ENCODE results near the gene ARHGEF17.

ARHGEF17 gene

DNA sequence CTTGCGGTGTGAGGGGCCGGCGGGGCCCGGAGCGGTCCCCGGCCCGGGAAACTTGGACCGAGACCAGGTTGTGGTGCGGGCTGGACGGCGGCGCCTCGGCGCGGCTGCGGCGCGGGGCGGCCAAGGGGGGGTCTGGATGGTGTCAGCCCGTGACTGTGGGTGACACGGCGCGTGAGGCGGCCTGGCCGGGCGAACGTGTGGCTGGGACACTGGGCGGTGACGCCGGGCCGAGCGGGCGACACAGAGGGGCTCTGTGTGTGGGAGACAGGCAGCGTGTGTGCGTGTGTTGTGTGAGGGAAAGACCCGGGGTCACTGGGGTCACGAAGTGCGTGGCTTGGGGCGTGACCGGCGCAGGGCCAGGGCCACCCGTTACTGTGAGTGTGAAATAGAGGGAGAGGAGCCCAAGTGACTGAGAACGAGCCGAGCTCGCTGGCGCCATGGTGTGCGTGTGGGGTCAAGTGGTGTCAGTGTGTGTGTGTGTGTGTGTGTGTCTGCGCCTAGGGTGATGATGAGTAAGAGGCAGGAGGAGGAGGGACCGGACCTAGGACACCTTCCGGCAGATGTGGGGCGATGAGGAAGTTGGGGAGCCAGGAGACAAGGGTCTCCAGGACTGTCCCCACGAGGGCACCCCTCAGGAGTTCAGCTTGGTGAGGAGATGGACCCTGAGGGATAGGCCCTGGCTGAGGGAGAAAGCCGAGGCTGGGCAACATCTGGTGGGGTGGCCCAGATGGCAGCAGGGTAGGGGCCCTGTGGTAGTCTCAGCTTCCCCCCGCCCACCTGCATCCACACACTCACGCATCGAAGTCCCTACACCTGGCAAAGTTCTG, 68.9 kb downstream of the ARHGEF17 start:
- peak in 1 of 3 donors; percentile 38 for DNase-seq (ENCODE audit: low read depth in 3 of 3, low spot score in 1 of 3)

DNA sequence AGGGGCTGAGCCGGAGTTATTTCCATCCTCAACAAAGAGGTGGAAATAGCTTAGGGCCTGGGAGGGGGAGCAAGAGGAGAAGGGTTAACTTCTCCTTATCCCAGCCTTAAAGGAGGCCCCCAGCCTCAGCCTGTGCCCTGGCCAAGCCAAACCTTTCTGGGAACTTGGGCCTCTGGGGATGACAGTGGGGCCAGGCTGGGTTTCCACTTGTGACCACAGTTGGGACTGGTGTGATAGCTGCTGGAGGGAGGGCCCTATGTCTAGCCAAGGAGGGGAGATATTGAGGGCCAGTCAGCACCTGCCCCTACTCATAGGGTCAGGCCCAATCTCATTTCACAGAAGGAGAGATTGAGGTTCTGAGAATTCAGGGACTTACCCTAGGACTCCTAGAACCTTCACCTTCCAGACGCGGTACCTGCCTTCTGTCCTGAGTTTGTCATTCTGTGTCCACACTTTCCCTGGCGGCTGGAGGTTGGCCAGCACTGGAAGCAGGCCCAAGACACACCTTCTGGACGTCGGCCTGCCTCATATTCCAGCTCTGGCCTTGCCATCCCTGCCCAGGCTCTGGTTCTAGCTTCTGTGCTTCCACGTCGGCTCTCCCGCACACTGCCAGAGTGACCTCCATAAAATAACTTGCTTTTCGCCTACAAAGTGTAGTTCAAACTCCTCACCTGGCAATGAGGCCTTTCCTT, 71.3 kb downstream of the ARHGEF17 start:
- no peak for DNase-seq (ENCODE audit: low read depth in 3 of 3, low spot score in 1 of 3)

DNA sequence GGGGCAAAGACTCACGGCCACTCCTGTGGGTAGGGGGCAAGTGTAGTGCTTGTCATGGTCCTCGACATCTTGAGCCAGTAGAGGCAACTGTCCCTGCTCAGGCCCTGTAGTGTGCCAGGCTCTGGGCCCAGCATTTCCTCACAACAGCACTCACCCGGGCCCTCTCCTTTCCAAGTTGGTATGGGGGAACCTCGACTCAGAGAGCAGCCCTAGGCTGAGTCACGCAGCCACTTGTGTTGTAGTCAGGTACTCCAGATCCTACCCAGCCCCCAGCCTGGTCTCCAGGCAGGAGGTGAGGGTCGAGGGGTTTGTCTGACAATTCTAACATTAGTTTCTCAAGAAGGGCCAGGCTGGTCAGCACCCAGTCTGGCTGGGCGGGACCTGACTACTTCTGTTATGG, 72.3 kb downstream of the ARHGEF17 start:
- DNase-seq (ENCODE audit: low read depth in 3 of 3, low spot score in 1 of 3) = no peak

DNA sequence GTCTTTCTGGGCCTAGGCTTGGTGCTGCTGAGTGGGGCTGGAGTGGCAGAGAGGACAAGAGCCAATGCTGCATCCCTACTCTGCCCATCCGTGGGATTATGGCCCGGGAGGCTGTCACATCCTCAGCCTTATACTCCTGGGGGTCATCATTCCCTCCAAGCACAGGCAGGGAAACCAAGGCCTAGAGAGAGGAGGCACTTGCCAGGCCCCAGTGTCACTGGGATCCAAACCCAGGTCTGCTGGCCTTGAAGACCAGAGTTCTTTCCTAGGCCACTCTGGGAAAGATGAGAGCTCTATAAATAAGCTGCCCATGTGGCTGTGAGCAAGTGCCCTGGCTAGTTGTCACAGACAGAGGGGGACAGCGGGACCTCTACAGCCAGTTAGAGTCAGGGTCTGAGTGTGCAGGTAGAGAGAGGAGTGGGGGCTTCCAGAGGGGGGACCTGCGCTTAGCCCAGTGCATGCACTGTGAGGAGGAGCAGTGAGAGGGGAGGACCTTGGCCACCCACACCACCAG, 72.9 kb downstream of the ARHGEF17 start:
- DNase-seq (ENCODE audit: low read depth in 3 of 3, low spot score in 1 of 3) = no peak

DNA sequence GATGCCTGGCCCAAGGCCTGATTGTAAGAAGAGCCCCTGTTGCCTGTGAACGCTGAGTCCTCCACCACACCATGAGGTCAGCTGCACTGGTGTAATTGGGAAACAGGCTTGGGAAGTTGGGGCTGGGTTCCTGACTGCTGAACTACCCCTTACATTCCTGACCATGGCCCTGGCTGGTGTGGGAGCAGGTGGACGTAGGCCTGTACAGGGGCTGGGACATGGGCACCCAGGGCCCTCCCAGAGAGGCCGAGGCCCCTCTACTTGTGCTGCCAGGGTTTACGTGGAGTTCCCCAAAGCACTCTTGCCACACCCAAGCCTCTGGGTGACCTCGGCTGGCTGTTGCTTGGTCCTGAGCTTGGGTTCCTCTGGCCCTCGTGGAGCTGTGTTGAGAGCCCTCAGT, 73.5 kb downstream of the ARHGEF17 start:
- no peak for DNase-seq (ENCODE audit: low read depth in 3 of 3, low spot score in 1 of 3)

DNA sequence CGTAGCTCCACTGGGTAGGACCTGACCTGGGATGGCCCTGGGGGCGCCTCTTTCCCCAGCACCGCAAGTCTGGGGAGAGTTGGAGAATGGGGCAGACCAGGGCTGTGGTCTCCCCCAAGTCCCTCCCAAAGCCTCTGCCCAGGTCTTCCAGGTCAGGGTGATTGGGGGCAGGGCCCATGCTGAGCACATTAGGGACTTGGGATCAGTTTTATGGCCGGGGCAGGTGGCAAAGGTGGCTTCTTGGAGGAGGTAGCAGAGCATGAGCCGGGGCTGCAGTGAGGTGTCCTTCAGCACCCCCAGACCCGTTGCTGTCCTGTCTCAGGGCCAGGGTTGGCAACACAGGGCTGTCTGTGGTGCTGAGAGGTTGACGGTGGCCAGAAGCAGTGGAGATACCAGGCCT, 74.1 kb downstream of the ARHGEF17 start:
- DNase-seq (ENCODE audit: low read depth in 3 of 3, low spot score in 1 of 3) = no peak

DNA sequence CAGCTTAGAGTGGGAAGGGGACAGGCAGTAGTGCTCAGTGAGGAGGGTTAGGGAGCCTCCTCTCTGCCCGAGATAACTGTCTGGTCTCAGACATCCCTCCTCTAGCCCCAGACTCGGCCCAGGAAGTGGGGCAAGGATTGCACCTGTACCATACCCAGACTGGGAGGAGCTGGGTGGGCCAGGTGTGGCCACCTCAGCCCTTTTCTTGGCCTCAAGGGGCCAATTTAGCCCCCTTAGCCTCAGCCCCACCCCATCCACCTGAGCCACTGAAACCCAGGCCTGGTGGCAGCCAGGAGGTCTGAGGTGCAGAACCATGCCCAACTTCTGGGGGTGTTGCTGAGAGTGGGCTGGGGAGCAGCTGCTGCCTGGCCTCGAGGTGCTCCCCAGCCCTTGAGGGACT, 74.7 kb downstream of the ARHGEF17 start:
- no peak for DNase-seq (ENCODE audit: low read depth in 3 of 3, low spot score in 1 of 3)

DNA sequence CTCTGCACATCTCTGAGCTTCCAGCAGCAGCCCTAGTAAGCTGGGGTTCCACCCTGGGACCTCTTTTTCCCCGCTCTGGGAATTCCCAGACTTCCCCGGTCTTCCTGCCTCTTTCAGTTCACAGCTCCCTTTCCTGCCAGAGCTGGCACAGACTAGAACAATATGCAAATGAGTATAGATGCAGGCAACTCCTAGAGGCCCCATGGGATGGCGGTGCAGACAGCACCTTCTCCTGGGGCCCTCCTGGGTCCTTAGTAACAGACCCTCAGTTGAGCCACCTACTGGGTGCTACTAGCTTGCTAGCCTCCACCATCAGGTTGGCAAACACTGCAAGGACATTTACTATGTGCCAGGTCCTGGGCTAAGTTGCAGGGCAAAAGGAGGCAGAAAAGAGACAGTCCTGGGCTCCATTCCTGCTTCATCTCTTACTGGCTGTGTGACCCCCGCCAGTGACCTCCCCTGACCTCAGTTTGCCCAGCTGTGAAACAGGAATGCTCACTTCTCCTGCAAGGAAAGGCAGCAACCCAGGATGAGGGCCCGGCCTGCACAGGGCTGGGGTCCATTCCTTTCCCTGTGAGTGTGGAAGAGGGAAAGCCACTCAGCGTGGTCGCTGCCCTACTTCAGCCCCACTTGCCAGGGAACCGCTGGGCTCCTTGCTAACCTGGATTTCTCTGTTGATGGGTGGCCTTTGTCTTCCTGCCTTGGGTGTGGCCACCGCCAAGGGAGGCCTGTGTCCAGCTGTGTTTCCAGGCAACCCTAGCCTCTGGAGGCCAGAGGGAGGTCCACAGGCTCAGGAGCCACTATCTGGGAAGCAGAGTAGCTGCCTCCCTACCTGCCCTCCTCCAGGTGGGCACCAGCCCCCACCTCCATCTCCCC, 75.4 kb downstream of the ARHGEF17 start:
- DNase-seq (ENCODE audit: low read depth in 3 of 3, low spot score in 1 of 3) = no peak

DNA sequence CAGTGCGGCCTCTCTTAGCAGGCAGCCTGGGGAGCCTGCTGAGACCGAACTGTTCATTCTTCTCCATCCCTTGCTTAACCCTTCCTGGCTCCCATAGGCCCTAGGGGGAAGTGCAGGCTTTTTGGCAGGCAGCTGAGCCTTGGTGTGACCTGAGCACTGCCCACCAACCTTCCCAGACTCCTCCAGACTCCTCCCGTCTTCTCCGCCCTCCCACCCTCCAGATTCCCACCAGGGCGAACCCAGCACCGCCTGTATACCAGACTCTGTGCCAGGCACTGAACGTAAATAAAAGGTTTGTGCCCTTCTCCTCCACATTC, 76.0 kb downstream of the ARHGEF17 start:
- no peak for DNase-seq (ENCODE audit: low read depth in 3 of 3, low spot score in 1 of 3)

DNA sequence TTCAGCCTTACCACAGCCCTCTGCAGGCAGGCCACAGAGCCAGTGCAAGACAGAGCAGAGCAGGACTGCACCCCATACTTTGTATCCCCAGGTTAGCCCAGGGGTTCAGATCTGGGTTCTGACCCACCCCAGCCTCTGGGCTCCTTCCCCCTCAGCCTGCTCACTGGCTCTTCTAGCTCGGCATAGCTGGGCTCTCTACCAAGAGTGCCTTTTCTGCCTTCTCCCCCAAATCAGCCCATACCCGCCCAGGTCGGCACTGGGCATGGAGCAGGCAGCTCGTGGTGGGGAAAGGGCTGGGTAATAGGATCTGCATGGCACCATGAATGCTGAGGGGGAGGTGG, 76.4 kb downstream of the ARHGEF17 start:
- DNase-seq (ENCODE audit: low read depth in 3 of 3, low spot score in 1 of 3) = no peak

DNA sequence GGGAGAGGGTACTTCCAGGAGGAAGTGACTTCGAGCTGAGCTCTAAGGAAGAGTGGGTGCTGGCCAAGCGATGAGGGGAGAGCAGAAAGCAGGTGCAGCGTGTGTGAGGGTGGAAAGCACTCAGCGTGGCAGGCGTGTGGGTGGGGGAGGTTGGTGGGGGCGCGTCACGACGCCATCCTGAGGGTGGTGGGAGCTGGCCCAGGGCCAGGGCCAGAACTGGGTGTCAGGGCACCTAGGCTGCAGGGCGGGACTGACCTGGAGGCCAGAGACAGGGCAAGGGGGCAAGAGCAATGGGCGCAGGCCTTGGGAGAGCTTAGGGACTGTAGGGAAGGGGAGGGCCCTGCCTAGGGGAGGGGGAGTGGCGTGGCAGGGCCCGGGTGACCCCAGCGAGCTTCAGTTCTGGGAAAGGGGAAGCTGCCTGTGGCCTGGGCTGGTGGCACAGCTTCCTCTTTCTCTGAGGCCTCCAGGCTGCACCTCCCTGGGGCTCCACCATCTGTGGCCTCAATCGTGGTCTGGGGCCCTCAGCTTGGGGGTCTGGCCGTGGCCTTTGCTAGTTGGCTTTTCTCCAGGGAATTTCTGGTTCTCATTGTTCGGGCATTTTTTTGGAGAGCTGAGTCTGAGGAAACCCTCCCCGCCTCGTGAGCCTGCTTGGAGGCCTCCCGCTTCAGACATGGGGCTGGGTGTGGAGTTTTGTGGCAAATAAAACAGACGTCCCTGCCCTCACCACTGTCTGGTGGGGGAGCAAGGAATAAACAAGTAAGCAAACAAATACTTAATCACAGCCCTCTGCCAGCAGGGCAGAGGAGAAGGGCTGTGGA, 77.0 kb downstream of the ARHGEF17 start:
- DNase-seq (ENCODE audit: low read depth in 3 of 3, low spot score in 1 of 3) = no peak

DNA sequence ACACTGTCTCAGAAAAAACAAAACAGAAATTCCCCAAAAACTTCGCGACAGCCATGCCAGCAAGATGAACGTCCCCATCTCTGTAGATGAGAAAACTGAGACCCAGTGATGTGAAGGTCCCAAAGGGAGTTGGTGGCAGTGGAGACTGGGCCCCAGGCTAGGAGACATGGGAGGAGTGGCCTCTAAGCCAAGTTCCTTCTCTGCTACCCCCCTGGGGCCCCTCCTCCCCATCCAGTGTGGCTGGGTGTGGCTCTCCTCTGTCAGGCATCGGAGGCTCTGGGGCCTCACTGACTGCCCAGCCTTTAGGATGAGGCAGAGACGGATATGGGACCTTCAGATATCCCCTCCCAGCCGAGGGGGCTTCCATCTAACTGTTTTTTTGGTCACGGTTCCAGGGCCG, 77.9 kb downstream of the ARHGEF17 start:
- DNase-seq (ENCODE audit: low read depth in 3 of 3, low spot score in 1 of 3) = no peak

DNA sequence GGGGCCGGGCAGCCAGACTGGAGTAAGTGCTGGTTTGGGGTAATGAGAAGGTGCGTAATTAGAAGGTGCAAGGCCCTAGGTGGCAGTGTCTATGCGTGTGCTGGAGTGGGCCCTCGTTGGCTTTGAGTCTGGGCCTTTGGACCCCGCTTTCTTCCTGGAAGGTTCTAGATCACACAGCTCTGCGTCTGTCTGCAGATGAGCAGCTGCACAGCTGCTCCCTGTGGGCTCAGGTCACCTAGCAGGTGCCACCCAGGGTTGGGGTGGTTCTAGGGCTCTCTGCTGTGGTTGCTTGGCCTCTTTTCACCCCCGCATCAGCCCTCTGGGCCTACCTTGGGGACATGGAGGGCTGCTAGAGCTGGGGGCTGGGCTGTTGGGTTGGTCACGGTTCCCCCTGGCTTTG, 78.5 kb downstream of the ARHGEF17 start:
- no peak for DNase-seq (ENCODE audit: low read depth in 3 of 3, low spot score in 1 of 3)

DNA sequence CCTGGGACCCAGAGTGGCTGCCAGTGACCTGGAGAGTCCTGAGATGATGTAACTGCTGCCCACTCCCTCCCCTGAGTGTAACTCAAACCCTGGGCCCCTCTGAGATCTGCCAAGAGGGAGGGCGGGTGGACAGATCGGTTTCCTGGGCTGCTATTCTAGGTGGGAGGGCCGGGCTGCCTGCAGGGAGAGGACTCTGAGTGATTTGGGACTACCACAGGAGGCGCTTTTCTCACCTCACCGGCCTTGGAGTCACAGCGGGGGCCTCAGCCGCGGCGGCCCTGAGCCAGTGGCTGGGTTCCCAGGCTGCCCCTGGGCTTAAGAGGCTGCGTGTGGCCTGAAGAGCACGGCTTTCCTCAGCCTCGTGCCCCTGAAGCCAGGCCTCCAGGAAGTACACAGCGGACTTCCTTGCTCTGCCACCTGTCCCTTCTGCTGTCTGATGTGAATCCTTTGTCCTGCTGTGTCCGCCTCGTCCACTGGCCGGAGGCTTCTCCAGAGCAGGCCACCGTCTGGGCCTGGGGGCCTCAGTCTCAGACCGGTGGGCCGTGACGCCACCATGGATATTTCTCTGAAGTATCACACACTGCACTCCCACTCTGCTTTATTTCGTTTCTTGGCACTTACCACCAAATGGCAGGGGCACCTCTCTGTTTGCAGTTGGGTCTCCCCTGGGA, 79.7 kb downstream of the ARHGEF17 start:
- no peak for DNase-seq (ENCODE audit: low read depth in 3 of 3, low spot score in 1 of 3)

DNA sequence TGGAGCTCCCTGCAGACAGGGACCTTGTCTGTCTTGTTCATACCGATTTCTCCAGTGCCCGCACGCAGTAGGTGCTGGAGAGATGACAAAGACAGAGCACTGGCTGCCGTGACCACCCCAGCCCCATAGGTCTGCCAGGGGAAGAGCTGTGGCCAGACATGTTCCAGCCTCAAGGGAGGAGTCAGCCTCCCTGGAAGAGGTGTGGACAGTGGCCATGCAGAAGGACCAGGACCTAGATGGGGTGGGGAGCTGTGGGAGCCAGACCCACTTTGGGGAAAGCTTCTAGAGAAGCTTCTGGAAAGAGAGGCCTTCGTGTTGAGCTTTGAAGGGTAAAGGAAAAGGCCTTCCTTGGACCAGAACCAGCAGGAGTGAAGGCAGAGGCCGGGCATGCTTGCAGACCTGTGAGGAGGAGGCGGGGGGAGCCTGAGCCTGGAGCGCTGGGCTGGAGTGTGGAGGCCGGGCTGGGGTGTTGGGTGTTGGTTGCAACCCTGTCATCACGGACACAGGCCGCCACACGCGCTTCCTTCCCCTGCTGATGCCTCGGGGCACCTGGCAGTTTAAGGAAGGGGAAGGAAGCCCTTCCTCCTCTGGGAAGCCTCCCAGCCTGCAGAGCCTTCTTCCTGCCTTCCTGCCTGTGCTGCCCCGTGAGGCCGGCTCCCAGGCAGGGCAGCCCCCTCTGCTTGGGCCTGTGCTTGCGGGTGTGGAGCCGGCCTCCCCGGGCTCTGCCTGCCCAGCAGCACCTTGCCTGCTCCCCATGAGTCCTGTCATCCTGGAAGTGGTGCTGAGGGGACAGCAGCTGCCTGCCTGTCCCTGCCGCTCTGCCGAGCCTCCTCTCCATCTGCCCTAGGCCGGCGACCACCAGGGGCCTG, 80.4 kb downstream of the ARHGEF17 start:
- no peak for DNase-seq (ENCODE audit: low read depth in 3 of 3, low spot score in 1 of 3)

DNA sequence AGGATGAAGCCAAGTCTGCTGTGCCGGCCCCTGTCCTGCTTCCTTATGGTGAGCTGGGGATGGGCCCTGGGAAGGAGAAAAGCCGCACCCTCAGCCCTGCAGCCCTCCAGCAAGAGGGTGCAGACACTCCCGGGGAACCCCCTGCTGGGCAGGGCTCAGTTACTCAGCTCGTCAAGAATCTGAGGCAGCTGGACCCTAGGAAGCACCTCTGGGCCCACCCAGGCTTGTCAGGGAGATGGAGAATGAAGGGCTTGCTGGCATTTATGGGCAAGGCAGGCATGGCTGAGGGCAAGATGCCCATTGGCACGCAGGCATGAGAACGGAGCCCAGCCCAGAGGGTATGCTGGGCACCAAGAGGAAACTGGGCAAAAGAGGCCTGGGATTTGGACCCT, 81.1 kb downstream of the ARHGEF17 start:
- DNase-seq (ENCODE audit: low read depth in 3 of 3, low spot score in 1 of 3) = no peak

DNA sequence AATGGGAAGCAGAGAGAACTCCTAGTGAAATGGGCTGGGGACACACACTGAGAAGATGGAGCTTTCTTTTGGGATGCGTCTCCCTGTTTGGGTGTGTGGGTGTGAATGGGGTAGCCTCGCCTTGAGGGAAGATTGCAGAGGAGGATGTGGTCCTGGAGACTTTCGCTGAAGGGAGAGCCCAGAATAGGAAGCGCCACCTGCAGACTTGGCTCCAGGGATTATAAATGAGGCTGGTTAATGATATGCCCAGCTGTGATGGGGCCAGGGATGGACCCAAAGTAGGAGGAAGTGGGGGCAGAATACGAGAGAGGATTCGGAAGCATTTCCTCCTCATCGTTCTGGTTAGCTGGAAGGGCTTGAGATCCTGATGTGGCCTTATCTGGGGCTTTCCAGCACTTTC, 81.8 kb downstream of the ARHGEF17 start:
- DNase-seq (ENCODE audit: low read depth in 3 of 3, low spot score in 1 of 3) = no peak

DNA sequence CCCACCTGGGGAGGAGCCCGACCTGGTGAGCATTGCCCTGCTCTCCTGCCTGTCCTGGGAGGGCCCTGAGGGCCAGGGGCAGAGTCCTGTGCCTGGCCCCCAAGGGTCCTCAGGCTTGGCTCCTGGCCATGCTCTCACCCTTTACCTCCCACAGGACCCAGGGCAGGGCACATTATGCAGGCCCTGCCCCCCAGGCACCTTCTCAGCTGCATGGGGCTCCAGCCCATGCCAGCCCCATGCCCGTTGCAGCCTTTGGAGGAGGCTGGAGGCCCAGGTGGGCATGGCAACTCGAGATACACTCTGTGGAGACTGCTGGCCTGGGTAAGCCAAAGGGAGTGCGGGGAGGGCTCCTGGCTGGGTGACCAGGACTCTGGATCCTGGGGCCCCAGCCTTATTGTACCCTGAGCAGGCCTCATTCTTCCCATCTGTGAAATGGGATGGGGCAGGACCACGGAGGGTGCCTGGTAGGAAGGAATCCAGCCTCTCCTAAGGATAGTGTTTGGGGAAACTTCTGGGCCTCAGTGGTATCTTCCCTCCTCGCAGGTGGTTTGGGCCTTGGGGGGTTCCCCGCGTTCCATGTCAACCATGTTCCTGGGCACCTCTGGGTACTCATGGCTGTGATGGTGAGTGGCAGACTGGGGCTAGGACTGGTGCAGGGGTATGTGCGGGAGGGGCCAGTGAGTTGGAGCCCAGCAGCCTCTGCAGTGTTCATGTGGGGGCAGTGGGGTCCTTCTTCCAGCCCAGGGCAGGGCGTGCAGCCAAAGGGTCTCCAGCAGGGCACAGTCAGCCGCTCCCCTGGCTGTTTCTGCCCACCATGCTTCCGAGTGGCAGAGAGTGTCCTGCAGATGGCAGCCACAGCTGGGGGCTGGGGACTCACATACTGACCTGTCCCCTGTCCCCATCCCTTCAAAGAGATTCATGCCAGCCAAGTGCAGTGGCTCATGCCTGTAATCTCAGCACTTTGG, 82.8 kb downstream of the ARHGEF17 start:
- no peak for DNase-seq (ENCODE audit: low read depth in 3 of 3, low spot score in 1 of 3)

All from stimulated activated CD4-positive, alpha-beta T cell treated with anti-CD3 and anti-CD28 coated beads, TNF-alpha, amount 100 ng/mL, for 1 hour (primary cell).